Upper lobe of left lung (tissue), 4 donors: ENCODE results near the gene SPN.

Source experiments
- EP300 ChIP-seq, 4 donors: sonication (generic); formaldehyde crosslinking; IDR thresholded peaks; one replicate each; pipeline ENCODE4 v1.5.1; 2017; ENCODE audit warnings: antibody characterized with exemption in 4 of 4, control low read depth in 2 of 4
- TF ChIP-seq, protein P1 (sequence below), 6 experiments: fragments of 450-650 bp in 4 of 6; fragments of 200-600 bp in 2 of 6; sonication (generic) in 2 of 6; IDR thresholded peaks; one replicate each; pipeline ENCODE4 v1.5.1; 2016 to 2019; ENCODE audit warnings: antibody characterized with exemption in 6 of 6

DNA sequence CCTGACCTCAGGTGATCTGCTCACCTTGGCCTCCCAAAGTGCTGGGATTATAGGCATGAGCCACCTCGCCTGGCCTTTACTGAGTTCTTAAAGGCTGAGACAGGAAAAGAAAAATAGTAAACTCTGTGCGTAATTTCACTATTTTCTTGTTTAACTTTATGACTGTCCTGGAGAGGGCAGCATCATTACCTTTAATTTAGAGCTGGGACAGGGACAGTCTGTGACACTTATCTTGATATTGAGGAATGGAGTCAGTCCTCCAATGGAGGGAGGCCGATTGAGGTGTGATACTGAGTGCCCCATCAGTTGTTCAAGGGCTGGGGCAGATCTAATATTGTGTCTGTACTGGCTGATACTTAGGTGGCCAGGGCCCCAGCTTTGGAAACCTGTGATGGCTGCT lies 21.5 kb upstream of the SPN start:
- TF ChIP-seq, protein P1, sequence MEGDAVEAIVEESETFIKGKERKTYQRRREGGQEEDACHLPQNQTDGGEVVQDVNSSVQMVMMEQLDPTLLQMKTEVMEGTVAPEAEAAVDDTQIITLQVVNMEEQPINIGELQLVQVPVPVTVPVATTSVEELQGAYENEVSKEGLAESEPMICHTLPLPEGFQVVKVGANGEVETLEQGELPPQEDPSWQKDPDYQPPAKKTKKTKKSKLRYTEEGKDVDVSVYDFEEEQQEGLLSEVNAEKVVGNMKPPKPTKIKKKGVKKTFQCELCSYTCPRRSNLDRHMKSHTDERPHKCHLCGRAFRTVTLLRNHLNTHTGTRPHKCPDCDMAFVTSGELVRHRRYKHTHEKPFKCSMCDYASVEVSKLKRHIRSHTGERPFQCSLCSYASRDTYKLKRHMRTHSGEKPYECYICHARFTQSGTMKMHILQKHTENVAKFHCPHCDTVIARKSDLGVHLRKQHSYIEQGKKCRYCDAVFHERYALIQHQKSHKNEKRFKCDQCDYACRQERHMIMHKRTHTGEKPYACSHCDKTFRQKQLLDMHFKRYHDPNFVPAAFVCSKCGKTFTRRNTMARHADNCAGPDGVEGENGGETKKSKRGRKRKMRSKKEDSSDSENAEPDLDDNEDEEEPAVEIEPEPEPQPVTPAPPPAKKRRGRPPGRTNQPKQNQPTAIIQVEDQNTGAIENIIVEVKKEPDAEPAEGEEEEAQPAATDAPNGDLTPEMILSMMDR (IDR thresholded peaks at IDR 0.05), result no peak
- no peak for TF ChIP-seq EP300 (IDR thresholded peaks at IDR 0.05)
